HepG2 (cell line): ENCODE data around the gene HARS2. TPM values are rescaled to one million over a fixed set of nuclear protein-coding genes. Genes with fewer than 3 reads are reported as not detected.

Source experiments
- BATF2 ChIP-seq: sonication (generic); formaldehyde crosslinking; IDR thresholded peaks from 2 replicates; pipeline ENCODE4 v1.8.0; 2022; ENCODE audit warnings: mild to moderate bottlenecking, missing genetic modification reagents, moderate library complexity
- FOXP1 ChIP-seq, 2 experiments: fragments of 450-650 bp in 1 of 2; IDR thresholded peaks; 2 replicates each; pipeline ENCODE4 v1.6.1; 2017 to 2018; ENCODE audit warnings: antibody characterized with exemption in 1 of 2
- HNF4A ChIP-seq: sonication (generic); formaldehyde crosslinking; IDR thresholded peaks from 2 replicates; pipeline ENCODE4 v1.4.0; 2020; ENCODE audit warnings: missing genetic modification reagents
- HOXA5 ChIP-seq: sonication (generic); formaldehyde crosslinking; IDR thresholded peaks from 2 replicates; pipeline ENCODE4 v1.4.0; 2020; ENCODE audit warnings: missing genetic modification reagents
- NFRKB ChIP-seq: fragments of 450-650 bp; IDR thresholded peaks from 2 replicates; pipeline ENCODE4 v1.6.1; 2017
- SALL1 ChIP-seq: sonication (generic); formaldehyde crosslinking; IDR thresholded peaks from 2 replicates; pipeline ENCODE4 v1.8.0; 2022; ENCODE audit warnings: mild to moderate bottlenecking, missing genetic modification reagents
- SKI ChIP-seq: fragments of 450-650 bp; IDR thresholded peaks from one replicate; pipeline ENCODE4 v1.6.1; 2018; ENCODE audit warnings: mild to moderate bottlenecking; ENCODE audit not compliant: partially characterized antibody
- ZFP91 ChIP-seq: sonication (generic); formaldehyde crosslinking; IDR thresholded peaks from 2 replicates; pipeline ENCODE4 v1.9.0; 2022; ENCODE audit warnings: missing genetic modification reagents, mild to moderate bottlenecking, borderline replicate concordance
- ZNF138 ChIP-seq: sonication (generic); formaldehyde crosslinking; IDR thresholded peaks from 2 replicates; pipeline ENCODE4 v1.5.0; 2020; ENCODE audit warnings: mild to moderate bottlenecking, low read depth, missing genetic modification reagents
- ZNF264 ChIP-seq: sonication (generic); formaldehyde crosslinking; IDR thresholded peaks from 2 replicates; pipeline ENCODE4 v1.4.0; 2020; ENCODE audit warnings: missing genetic modification reagents
- ZNF367 ChIP-seq: sonication (generic); formaldehyde crosslinking; IDR thresholded peaks from 2 replicates; pipeline ENCODE4 v1.4.0; 2020; ENCODE audit warnings: missing genetic modification reagents, borderline replicate concordance
- ZNF501 ChIP-seq: sonication (generic); formaldehyde crosslinking; IDR thresholded peaks from 2 replicates; pipeline ENCODE4 v1.5.1; 2020; ENCODE audit warnings: mild to moderate bottlenecking, moderate library complexity, missing genetic modification reagents
- ZNF550 ChIP-seq: sonication (generic); formaldehyde crosslinking; IDR thresholded peaks from 2 replicates; pipeline ENCODE4 v1.4.0; 2020; ENCODE audit warnings: mild to moderate bottlenecking, missing genetic modification reagents, borderline replicate concordance
- ZNF572 ChIP-seq: sonication (generic); formaldehyde crosslinking; IDR thresholded peaks from 2 replicates; pipeline ENCODE4 v1.5.1; 2020; ENCODE audit warnings: mild to moderate bottlenecking, missing genetic modification reagents
- ZNF7 ChIP-seq: IDR thresholded peaks from 2 replicates; pipeline ENCODE4 v1.6.1; 2016; ENCODE audit warnings: missing biosample characterization, missing genetic modification reagents
- ZNF782 ChIP-seq: sonication (generic); formaldehyde crosslinking; IDR thresholded peaks from 2 replicates; pipeline ENCODE4 v1.4.0; 2020; ENCODE audit warnings: missing genetic modification reagents, mild to moderate bottlenecking, borderline replicate concordance
- ZNF879 ChIP-seq: sonication (generic); formaldehyde crosslinking; IDR thresholded peaks from 2 replicates; pipeline ENCODE4 v1.8.1; 2023; ENCODE audit warnings: missing genetic modification reagents
- ZSCAN30 ChIP-seq: sonication (generic); formaldehyde crosslinking; IDR thresholded peaks from 2 replicates; pipeline ENCODE4 v1.5.0; 2020; ENCODE audit warnings: mild to moderate bottlenecking, missing genetic modification reagents
- ZSCAN9 ChIP-seq: IDR thresholded peaks from 2 replicates; pipeline ENCODE4 v1.6.1; 2016; ENCODE audit warnings: borderline replicate concordance
- polyA plus RNA-seq, 8 experiments: library from polyadenylated mRNA; depleted of rRNA in 3 of 8; stranded (reverse) in 7 of 8; unstranded in 1 of 8; fragments of >200 nt; fragmentation: Illumina TruSeq in 4 of 8; extraction: Trizol in 4 of 8; gene quantifications; 2 replicates each; pipeline versions ENCODE4 v1.2.1 to v1.2.3, GENCODE V29; 2011 to 2016; ENCODE audit warnings: low read depth in 4 of 8, missing spikeins in 1 of 8, mixed read lengths in 1 of 8; ENCODE audit not compliant: insufficient read depth in 1 of 8
- total RNA-seq, 5 experiments: library from RNA; depleted of rRNA; stranded (reverse); fragments of >200 nt; fragmentation: Illumina TruSeq; extraction: Trizol; gene quantifications; 2 replicates each; pipeline ENCODE4 v1.2.3, GENCODE V29; 2016; ENCODE audit warnings: low read depth in 1 of 5
- TF ChIP-seq, protein P1 (sequence below): sonication (generic); formaldehyde crosslinking; IDR thresholded peaks from 2 replicates; pipeline ENCODE4 v1.5.1; 2020; ENCODE audit warnings: missing genetic modification reagents, mild to moderate bottlenecking, borderline replicate concordance
- TF ChIP-seq, protein P2 (sequence below): sonication (generic); formaldehyde crosslinking; IDR thresholded peaks from 2 replicates; pipeline ENCODE4 v1.9.0; 2021; ENCODE audit warnings: missing genetic modification reagents, mild to moderate bottlenecking, borderline replicate concordance
- TF ChIP-seq, protein P3 (sequence below): sonication (generic); formaldehyde crosslinking; IDR thresholded peaks from 2 replicates; pipeline ENCODE4 v1.4.0; 2020; ENCODE audit warnings: missing genetic modification reagents

The HARS2 gene
- total and polyA plus RNA-seq, 2 of the 13 experiments (the other 11 are each of a cell fraction or from before 2014, with no cell fraction given) = 17.9 to 25.8 TPM

DNA sequence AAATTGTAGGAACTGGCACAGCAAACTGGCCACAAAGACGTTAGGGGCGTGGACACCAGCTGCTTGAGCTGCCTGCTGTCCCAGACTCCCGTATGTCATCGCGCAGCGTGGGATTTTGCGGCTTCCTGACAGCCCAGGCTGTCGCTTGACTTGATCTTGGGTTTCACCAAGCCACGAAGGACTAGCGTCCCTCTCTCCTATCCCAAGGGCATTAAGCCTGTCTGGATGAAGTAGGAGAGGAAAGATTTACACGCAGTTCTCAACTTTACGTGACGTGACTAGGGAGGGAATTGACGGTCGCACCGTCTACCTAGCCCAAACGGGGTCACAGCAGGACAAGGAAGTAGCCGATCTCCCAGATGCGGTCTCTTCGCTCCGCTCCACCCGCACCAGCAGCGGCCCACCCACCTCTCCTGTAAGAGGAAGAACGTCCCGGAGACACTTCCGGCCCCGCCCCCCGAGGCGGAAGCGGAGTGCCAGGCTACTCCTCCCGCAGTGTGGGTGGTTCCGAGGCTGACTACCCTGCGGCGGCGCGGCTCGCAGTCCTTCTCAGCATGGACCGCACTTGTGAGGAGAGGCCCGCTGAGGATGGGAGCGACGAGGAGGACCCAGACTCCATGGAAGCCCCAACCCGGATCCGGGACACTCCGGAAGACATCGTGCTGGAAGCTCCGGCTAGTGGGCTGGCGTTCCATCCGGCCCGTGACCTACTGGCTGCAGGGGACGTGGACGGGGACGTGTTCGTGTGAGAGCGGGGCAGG, 26.7 kb upstream of the HARS2 start, which contains the start of gene WDR55 (continued):
- TF ChIP-seq ZNF782 (CRISPR knock-in tag) (peak; percentile 65), BATF2 (peak; percentile 51; the same call in 1 of the 2 replicates), ZNF138 (0 out of 2 replicates have a peak, but pooled peaks have one; percentile 37), HNF4A (no peak), ZNF501 (CRISPR knock-in tag) (peak; percentile 77), HOXA5 (CRISPR knock-in tag) (no peak; the same call in 1 of the 2 replicates), ZSCAN30 (CRISPR knock-in tag) (no peak), SALL1 (CRISPR knock-in tag) (peak; percentile 86), ZSCAN9 (CRISPR knock-in tag) (peak; percentile 42; the same call in 1 of the 2 replicates), ZNF367 (CRISPR knock-in tag) (no peak), ZNF264 (CRISPR knock-in tag) (no peak; the same call in 1 of the 2 replicates), ZFP91 (CRISPR knock-in tag) (peak; percentile 88; the same call in 1 of the 2 replicates), NFRKB (no peak), SKI (no peak), ZNF7 (CRISPR knock-in tag) (no peak), ZNF879 (CRISPR knock-in tag) (peak; percentile 28; the same call in 1 of the 2 replicates), ZNF550 (no peak), ZNF572 (CRISPR knock-in tag) (0 out of 2 replicates have a peak, but pooled peaks have one; percentile 58), FOXP1 (IDR thresholded peaks at IDR 0.05) (no peak), FOXP1 (CRISPR knock-in tag; IDR thresholded peaks at IDR 0.05) (no peak)
- TF ChIP-seq, protein P1, sequence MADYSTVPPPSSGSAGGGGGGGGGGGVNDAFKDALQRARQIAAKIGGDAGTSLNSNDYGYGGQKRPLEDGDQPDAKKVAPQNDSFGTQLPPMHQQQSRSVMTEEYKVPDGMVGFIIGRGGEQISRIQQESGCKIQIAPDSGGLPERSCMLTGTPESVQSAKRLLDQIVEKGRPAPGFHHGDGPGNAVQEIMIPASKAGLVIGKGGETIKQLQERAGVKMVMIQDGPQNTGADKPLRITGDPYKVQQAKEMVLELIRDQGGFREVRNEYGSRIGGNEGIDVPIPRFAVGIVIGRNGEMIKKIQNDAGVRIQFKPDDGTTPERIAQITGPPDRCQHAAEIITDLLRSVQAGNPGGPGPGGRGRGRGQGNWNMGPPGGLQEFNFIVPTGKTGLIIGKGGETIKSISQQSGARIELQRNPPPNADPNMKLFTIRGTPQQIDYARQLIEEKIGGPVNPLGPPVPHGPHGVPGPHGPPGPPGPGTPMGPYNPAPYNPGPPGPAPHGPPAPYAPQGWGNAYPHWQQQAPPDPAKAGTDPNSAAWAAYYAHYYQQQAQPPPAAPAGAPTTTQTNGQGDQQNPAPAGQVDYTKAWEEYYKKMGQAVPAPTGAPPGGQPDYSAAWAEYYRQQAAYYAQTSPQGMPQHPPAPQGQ (CRISPR knock-in tag) = no peak
- TF ChIP-seq, protein P2, sequence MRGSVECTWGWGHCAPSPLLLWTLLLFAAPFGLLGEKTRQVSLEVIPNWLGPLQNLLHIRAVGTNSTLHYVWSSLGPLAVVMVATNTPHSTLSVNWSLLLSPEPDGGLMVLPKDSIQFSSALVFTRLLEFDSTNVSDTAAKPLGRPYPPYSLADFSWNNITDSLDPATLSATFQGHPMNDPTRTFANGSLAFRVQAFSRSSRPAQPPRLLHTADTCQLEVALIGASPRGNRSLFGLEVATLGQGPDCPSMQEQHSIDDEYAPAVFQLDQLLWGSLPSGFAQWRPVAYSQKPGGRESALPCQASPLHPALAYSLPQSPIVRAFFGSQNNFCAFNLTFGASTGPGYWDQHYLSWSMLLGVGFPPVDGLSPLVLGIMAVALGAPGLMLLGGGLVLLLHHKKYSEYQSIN (CRISPR knock-in tag) = no peak
- TF ChIP-seq, protein P3, sequence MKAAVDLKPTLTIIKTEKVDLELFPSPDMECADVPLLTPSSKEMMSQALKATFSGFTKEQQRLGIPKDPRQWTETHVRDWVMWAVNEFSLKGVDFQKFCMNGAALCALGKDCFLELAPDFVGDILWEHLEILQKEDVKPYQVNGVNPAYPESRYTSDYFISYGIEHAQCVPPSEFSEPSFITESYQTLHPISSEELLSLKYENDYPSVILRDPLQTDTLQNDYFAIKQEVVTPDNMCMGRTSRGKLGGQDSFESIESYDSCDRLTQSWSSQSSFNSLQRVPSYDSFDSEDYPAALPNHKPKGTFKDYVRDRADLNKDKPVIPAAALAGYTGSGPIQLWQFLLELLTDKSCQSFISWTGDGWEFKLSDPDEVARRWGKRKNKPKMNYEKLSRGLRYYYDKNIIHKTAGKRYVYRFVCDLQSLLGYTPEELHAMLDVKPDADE (CRISPR knock-in tag) = no peak
